ENCODE results near the gene SNORC.

Gene SNORC

GRCh38 chr2:232908695-232909094 lies 38.6 kb downstream of the SNORC start:
- no peak overlapping the region for H3K4me3 ChIP-seq (IDR thresholded peaks at IDR 0.05; ENCODE audit: insufficient read depth, low read depth, low read length)
- H3K27ac ChIP-seq: no peak overlapping the region
- no peaks in the 10 kb centered on the region for H3K36me3 ChIP-seq (ENCODE audit: insufficient read depth)
- H3K9ac ChIP-seq: no peak overlapping the region
- H3K4me1 ChIP-seq (ENCODE audit: low read depth, poor library complexity, severe bottlenecking): no peaks in the 10 kb centered on the region
- H3K4me2 ChIP-seq: no peak overlapping the region
- TF ChIP-seq, protein P1, sequence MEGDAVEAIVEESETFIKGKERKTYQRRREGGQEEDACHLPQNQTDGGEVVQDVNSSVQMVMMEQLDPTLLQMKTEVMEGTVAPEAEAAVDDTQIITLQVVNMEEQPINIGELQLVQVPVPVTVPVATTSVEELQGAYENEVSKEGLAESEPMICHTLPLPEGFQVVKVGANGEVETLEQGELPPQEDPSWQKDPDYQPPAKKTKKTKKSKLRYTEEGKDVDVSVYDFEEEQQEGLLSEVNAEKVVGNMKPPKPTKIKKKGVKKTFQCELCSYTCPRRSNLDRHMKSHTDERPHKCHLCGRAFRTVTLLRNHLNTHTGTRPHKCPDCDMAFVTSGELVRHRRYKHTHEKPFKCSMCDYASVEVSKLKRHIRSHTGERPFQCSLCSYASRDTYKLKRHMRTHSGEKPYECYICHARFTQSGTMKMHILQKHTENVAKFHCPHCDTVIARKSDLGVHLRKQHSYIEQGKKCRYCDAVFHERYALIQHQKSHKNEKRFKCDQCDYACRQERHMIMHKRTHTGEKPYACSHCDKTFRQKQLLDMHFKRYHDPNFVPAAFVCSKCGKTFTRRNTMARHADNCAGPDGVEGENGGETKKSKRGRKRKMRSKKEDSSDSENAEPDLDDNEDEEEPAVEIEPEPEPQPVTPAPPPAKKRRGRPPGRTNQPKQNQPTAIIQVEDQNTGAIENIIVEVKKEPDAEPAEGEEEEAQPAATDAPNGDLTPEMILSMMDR (conservative IDR thresholded peaks at IDR 0.05; ENCODE audit: low read depth, low read length): no peak
- no peaks in the 10 kb centered on the region for H3K27me3 ChIP-seq (ENCODE audit: insufficient read depth, low read depth)
- no peaks in the 10 kb centered on the region for H4K20me1 ChIP-seq (ENCODE audit: insufficient read depth)
- H3K79me2 ChIP-seq (ENCODE audit: insufficient read depth, low read depth): no peaks in the 10 kb centered on the region
- H2AFZ ChIP-seq (ENCODE audit: low read depth): no peak overlapping the region

GRCh38 chr2:232910376-232910775 lies 40.3 kb downstream of the SNORC start:
- Histone ChIP-seq H3K4me2 (no peak overlapping the region), H3K36me3 (ENCODE audit: insufficient read depth) (no peaks in the 10 kb centered on the region), H4K20me1 (ENCODE audit: insufficient read depth) (no peaks in the 10 kb centered on the region), H3K79me2 (ENCODE audit: insufficient read depth, low read depth) (no peaks in the 10 kb centered on the region), H3K4me1 (ENCODE audit: low read depth, poor library complexity, severe bottlenecking) (no peaks in the 10 kb centered on the region), H3K9ac (no peak overlapping the region), H3K27ac (no peak overlapping the region), H3K27me3 (ENCODE audit: insufficient read depth, low read depth) (no peaks in the 10 kb centered on the region), H3K4me3 (IDR thresholded peaks at IDR 0.05; ENCODE audit: insufficient read depth, low read depth, low read length) (no peak overlapping the region), H2AFZ (ENCODE audit: low read depth) (no peak overlapping the region)
- TF ChIP-seq, protein P1 (conservative IDR thresholded peaks at IDR 0.05; ENCODE audit: low read depth, low read length): no peak

DNA sequence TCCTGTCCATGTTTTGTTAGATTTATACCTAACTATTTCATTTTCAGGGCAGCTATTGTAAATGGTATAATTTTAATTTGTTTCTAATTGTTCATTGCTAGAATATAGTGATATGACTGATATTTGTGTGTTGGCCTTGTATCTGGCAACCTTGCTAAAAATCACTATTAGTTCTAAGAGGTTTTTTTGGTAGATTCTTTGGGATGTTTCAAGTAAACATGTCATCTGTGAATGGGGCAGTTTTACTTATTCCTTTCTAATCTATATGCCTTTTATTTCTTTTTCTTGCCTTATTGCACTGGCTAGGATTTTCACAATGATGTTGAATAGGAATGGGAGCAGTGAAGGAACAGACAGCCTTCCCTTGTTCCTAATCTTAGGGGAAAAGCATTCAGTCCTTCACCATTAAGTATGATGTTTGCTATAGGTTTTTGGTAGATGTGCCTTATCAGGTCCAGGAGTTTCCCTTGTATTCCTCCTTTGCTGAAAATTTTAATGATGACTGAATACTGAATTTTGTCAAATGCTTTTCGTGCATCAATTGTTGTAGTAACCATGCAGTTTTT lies 41.7 kb downstream of the SNORC start:
- TF ChIP-seq, protein P1 (conservative IDR thresholded peaks at IDR 0.05; ENCODE audit: low read depth, low read length): no peak
- Histone ChIP-seq H4K20me1 (ENCODE audit: insufficient read depth) (no peaks in the 10 kb centered on the region), H3K4me1 (ENCODE audit: low read depth, poor library complexity, severe bottlenecking) (no peaks in the 10 kb centered on the region), H3K27ac (no peak overlapping the region), H2AFZ (ENCODE audit: low read depth) (no peak overlapping the region), H3K27me3 (ENCODE audit: insufficient read depth, low read depth) (no peaks in the 10 kb centered on the region), H3K36me3 (ENCODE audit: insufficient read depth) (no peaks in the 10 kb centered on the region), H3K4me3 (IDR thresholded peaks at IDR 0.05; ENCODE audit: insufficient read depth, low read depth, low read length) (no peak overlapping the region), H3K79me2 (ENCODE audit: insufficient read depth, low read depth) (no peaks in the 10 kb centered on the region), H3K9ac (no peak overlapping the region), H3K4me2 (no peak overlapping the region)

GRCh38 chr2:232913903-232914302 lies 43.8 kb downstream of the SNORC start:
- H3K9ac ChIP-seq: no peak overlapping the region

More at GRCh38 chr2:232913903-232914302, 43.8 kb downstream of the SNORC start:
- H3K4me1 ChIP-seq (ENCODE audit: low read depth, poor library complexity, severe bottlenecking): no peaks in the 10 kb centered on the region
- H2AFZ ChIP-seq (ENCODE audit: low read depth): no peak overlapping the region
- no peaks in the 10 kb centered on the region for H3K27me3 ChIP-seq (ENCODE audit: insufficient read depth, low read depth)
- H4K20me1 ChIP-seq (ENCODE audit: insufficient read depth): no peaks in the 10 kb centered on the region
- H3K4me3 ChIP-seq (IDR thresholded peaks at IDR 0.05; ENCODE audit: insufficient read depth, low read depth, low read length): no peak overlapping the region
- no peak overlapping the region for H3K27ac ChIP-seq
- no peaks in the 10 kb centered on the region for H3K36me3 ChIP-seq (ENCODE audit: insufficient read depth)
- H3K79me2 ChIP-seq (ENCODE audit: insufficient read depth, low read depth): no peaks in the 10 kb centered on the region
- TF ChIP-seq, protein P1 (conservative IDR thresholded peaks at IDR 0.05; ENCODE audit: low read depth, low read length): no peak
- no peak overlapping the region for H3K4me2 ChIP-seq
